ENCODE results near the gene TRAK1.

GRCh38 chr3:42163622-42164244 is 72.6 kb downstream of the TRAK1 start:
- TF ChIP-seq, protein P1, sequence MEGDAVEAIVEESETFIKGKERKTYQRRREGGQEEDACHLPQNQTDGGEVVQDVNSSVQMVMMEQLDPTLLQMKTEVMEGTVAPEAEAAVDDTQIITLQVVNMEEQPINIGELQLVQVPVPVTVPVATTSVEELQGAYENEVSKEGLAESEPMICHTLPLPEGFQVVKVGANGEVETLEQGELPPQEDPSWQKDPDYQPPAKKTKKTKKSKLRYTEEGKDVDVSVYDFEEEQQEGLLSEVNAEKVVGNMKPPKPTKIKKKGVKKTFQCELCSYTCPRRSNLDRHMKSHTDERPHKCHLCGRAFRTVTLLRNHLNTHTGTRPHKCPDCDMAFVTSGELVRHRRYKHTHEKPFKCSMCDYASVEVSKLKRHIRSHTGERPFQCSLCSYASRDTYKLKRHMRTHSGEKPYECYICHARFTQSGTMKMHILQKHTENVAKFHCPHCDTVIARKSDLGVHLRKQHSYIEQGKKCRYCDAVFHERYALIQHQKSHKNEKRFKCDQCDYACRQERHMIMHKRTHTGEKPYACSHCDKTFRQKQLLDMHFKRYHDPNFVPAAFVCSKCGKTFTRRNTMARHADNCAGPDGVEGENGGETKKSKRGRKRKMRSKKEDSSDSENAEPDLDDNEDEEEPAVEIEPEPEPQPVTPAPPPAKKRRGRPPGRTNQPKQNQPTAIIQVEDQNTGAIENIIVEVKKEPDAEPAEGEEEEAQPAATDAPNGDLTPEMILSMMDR (conservative IDR thresholded peaks at IDR 0.05; ENCODE audit: low read length) = no peak
- TF ChIP-seq EZH2phosphoT487 (IDR thresholded peaks at IDR 0.05; ENCODE audit: borderline replicate concordance) = no peak
